ENCODE measurements around the gene SLC24A1. TPM values are rescaled to one million over a fixed set of nuclear protein-coding genes. Genes with fewer than 3 reads are reported as not detected.
A peak's percentile ranks its signal among the peaks of the same experiment; 100 is the strongest.

The SLC24A1 gene
- total and polyA plus RNA-seq, 2 of the 4 experiments (the other 2 are of a cell fraction): 3.6 to 4.9 TPM

GRCh38 chr15:65653341-65653740 lies 31.6 kb downstream of the SLC24A1 start:
- Histone ChIP-seq H3K27ac (ENCODE audit: insufficient read depth, low read length) (no peak overlapping the region), H3K4me1 (ENCODE audit: control insufficient read depth, insufficient read depth, low read length) (peaks cover 17% of the 10 kb centered on the region), H3K4me2 (ENCODE audit: low read depth, low read length) (no peak overlapping the region), H3K9me1 (ENCODE audit: insufficient read depth, low read length) (peaks cover 13% of the 10 kb centered on the region), H2BK5ac (ENCODE audit: low read depth, low read length, poor library complexity, severe bottlenecking) (peak overlapping the region; percentile 82), H3K9ac (ENCODE audit: low read depth, low read length) (no peak overlapping the region), H3K23ac (ENCODE audit: low read depth, low read length) (no peak overlapping the region), H2AK9ac (replicated peaks; ENCODE audit: low read depth, low read length, poor library complexity) (no peak overlapping the region), H4K91ac (ENCODE audit: insufficient read depth, low read depth, low read length) (peak overlapping the region; percentile 60; the same call in 1 of the 2 replicates), H2BK15ac (ENCODE audit: low read depth, low read length) (peak overlapping the region; percentile 30; the same call in 1 of the 3 replicates), H3K79me1 (ENCODE audit: low read depth in 1 of 2, low read length in 2 of 2) (no peaks in the 10 kb centered on the region), H3K18ac (ENCODE audit: low read depth, low read length) (peak overlapping the region; percentile 22; the same call in 1 of the 2 replicates), H4K20me1 (ENCODE audit: insufficient read depth, low read length) (no peaks in the 10 kb centered on the region), H3K56ac (ENCODE audit: extremely low read depth, insufficient read depth, low read length) (no peak overlapping the region), H4K5ac (ENCODE audit: low read depth, low read length) (no peak overlapping the region), H2BK120ac (ENCODE audit: low read depth, low read length) (peak overlapping the region; percentile 80), H3K4ac (ENCODE audit: low read depth, low read length) (peak overlapping the region; percentile 44; the same call in 1 of the 2 replicates), H3K27me3 (ENCODE audit: control insufficient read depth, insufficient read depth, low read length) (no peaks in the 10 kb centered on the region), H3K36me3 (ENCODE audit: control insufficient read depth, insufficient read depth, low read length) (peaks cover 13% of the 10 kb centered on the region), H2BK20ac (ENCODE audit: low read depth, low read length) (peak overlapping the region; percentile 95; the same call in 1 of the 2 replicates), H2AFZ (replicated peaks; ENCODE audit: low read length, poor library complexity) (no peak overlapping the region), H3K4me3 (ENCODE audit: insufficient read depth, low read depth, low read length) (no peak overlapping the region), H2AK5ac (ENCODE audit: low read depth, low read length) (0 out of 2 replicates have a peak overlapping the region, but pooled peaks have one; percentile 79), H3K14ac (replicated peaks; ENCODE audit: low read depth, low read length) (peak overlapping the region; percentile 47; the same call in 1 of the 2 replicates), H4K8ac (ENCODE audit: low read depth in 2 of 2, low read length in 2 of 2) (peak overlapping the region in 1 of 2 experiments; percentile 71; a peak in 3 of 4 replicates), H3K9me3 (ENCODE audit: control insufficient read depth, insufficient read depth, low read length) (no peaks in the 10 kb centered on the region)
- ChIA-PET POLR2A (ENCODE audit: unreplicated experiment) (interaction anchor here (0.7 kb wide), 1 partner anchor 88 kb away, joined by 7 read pairs; no protein-coding TSS in a partner anchor), CTCF (interaction anchor here (0.6 to 1.7 kb wide), 5 partner anchors 12 to 227 kb away, joined by 3 to 9 read pairs (median 4); no protein-coding TSS in a partner anchor)
- dilution Hi-C loops (cut with HindIII; ENCODE audit: low sequenced_read_pairs, unreplicated experiment) (no loop called here), intact Hi-C loops (cut with micrococcal nuclease) (no loop called here), in situ Hi-C loops (cut with MboI; ENCODE audit: low sequenced_read_pairs) (no loop called here)
- TF ChIP-seq BHLHE40 (IDR thresholded peaks at IDR 0.05; ENCODE audit: low read depth, low read length) (0 out of 2 replicates have a peak, but pooled peaks have one; percentile 9), NFE2L2 (IDR thresholded peaks at IDR 0.05; ENCODE audit: low read depth, low read length) (no peak), RAD21 (IDR thresholded peaks at IDR 0.05; ENCODE audit: low read length) (no peak)
- DNase-seq (peak; percentile 64), ATAC-seq (ENCODE audit: low read depth) (peak; percentile 84)
- BruUV-seq (replicated peaks): no TSS peak
